Stimulated activated naive CD4-positive, alpha-beta T cell (primary cell): ENCODE results near the gene FBXO45.
"Not testable (repeated sequence)": the region's sequence is repeated elsewhere in the genome, so short reads cannot be mapped to it uniquely, and the experiment has no call there.

Experiments
- DNase-seq, 6 experiments: peaks; one replicate each; lab custom pipeline; 2025; lab: John Stamatoyannopoulos, UW

The FBXO45 gene

DNA sequence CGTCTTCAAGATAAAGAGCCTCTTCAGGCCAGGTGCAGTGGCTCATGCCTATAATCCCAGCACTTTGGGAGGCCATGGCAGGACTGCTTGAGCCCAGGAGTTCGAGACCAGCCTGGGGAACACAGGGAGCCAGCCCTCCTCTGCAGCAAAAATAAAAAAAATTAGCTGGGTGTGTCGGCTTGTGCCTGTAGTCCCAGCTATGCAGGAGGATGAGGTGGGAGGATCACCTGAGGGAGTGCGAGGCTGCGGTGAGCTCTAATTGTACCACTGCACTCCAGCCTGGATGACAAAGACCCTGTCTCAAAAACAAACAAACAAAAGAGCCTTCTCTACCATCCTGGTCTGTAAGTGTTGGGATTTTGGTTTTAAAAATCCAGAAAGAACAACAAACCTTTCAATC, 11.2 kb upstream of the FBXO45 start:
- no peak for DNase-seq

DNA sequence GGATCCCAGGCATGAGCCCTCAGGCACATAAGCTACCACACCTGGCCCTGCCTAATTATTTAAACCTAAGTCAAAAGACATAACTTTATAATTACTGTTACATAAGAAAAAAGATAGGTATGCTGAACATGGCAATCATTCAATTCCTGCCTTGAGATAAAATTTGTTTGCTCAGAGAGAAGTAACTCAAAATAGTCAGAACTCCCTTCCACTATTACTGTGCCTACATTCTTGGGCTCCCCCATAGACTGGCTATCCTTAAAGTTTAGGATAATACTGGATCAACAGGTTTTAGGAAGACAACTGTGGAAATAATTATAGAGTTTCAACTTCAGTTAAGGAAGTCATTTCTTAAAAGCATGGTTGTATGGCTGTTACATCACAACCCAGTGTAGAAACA, 10.0 kb upstream of the FBXO45 start:
- no peak for DNase-seq

DNA sequence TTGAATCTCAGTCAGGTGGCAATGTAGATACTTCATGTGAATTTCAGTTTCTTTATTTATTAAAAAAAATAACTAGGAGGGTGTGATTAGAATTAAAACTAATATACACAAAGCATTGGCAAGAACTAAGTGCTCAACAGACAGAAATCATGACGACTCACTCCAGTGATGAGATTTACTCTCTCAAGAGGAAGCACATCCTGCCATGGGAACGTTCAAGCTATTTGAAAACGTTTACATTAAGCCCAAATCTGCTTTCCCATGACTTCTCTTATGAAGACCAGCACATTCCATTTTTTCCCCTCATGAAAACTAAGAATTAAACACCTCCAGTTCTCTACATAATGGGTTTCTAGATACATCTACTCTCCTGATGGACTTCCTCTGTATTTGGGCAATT, 8.6 kb upstream of the FBXO45 start:
- DNase-seq: no peak

DNA sequence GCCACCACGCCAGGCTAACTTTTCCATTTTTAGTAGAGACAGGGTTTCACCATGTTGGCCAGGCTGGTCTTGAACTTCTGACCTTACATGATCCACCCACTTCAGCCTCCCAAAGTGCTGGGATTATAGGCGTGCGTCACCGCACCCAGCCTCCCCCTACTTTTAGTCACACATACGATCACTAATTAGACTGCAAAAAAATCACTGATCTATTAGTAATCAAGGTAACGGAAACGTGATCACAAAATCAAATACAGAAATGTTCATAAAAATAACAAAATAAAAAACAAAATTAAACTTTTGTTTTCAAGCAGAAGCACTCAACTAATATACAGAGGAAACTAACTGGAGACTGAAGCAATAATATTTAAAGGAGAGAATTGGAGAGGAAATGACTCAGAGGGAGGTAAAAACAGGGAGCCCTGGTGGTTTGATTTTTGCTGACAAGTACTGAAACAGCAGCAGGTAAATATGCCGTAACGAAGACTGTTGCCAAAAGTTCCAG, 4.7 kb upstream of the FBXO45 start:
- DNase-seq: no peak

DNA sequence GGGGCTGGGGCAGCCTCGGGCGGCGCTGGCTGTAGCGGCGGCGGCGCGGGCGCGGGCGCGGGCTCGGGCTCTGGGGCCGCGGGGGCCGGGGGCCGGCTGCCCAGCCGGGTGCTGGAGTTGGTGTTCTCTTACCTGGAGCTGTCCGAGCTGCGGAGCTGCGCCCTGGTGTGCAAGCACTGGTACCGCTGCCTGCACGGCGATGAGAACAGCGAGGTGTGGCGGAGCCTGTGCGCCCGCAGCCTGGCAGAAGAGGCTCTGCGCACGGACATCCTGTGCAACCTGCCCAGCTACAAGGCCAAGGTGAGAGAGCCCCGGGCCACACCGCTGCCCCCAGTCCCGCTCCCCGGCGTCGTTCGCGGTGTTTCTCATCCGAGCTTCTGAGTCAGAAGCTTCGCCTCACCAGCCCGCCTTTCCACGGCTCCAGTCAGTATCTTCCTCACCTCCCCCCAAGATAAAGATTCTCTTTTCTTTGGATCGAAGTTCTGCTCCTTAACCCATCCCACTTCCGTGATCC, 600 bp downstream of the FBXO45 start:
- peak; percentile 40 to 64 (median 58) for DNase-seq

DNA sequence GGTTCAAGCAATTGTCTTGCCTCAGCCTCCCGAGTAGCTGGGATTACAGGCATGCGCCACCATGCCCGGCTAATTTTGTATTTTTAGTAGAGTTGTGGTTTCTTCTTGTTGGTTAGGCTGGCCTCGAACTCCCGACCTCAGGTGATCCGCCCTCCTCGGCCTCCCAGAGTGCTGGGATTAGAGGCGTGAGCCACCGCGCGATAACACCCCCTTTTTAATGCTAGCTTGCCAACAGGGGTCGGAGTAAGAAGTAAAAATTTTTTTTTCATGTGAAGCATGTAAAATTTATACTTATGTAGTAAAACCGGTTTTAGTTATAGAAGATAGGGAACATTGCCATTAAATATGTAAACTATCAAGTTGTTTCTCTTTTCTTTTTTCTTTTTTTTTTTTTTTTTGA, 1.9 kb downstream of the FBXO45 start:
- DNase-seq: not testable (repeated sequence)

DNA sequence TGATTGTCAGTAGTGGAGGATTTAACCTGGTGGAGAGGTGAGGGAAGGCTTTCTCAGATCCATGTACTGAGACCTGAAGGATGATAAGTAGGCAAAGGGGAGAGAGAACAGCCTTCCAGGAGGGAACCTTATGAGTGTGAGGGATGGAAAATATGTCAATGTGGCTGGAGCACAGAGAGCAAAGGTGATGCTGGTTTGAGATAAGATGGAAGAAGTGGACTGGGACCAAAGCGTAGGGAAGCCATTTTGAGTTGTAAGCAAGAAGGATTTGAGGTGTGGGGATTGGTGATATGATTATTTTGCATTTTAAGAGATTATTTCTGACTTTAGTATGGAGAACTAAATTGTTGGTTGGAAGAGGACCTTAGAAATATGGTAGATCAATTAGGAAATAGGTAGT, 3.9 kb downstream of the FBXO45 start:
- DNase-seq: no peak

DNA sequence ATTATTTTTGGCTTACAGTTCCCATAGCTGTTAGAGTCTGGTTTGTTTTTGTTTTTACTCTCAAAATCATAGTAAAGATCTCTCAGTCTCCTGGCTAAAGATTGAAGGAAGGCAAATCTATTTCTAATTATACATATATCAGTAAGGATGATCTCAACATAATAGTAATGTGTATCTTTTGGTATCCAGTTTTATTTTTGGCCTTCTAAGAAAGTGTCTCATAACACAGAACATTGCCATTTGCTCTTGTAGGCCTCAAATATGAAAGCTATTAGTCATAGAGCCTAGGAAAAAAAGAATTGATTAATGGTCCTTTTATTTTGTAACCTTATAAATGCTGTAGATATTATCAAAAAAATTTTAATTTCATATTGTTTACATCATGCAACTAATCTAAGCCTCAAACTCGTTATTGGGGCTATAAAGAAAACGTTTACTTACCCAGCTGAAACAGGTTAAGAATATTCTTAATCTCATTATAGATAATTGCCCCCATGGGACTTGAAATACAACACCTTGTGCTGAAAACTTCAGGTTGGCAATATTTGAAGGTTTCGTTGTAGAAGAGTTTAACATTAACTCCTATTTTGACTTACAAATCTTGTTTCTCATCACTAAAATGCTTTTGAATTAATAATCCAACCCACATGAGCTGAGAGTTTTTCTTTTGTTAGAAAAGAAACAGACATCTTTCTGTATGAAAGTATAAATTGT, 16.7 kb downstream of the FBXO45 start:
- DNase-seq: no peak

DNA sequence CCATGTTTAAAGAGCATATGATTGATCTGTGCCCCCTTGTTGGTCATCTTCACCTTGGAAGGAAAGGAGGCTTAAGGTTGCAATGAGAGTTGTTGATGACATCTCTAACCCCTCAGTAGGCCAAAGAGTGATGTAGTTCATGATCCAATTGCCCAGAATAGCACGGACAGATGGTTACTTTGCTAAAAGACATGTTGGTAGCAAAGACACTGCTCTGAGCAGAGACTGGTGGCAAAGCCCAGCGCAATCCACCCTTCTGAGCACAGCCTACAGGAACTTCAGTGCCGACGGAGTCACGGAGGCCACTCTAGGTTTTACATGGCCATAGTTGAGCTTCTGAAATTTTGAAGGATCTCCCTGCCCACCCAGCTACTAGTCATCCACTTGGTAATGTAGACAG, 21.8 kb downstream of the FBXO45 start:
- DNase-seq: no peak

DNA sequence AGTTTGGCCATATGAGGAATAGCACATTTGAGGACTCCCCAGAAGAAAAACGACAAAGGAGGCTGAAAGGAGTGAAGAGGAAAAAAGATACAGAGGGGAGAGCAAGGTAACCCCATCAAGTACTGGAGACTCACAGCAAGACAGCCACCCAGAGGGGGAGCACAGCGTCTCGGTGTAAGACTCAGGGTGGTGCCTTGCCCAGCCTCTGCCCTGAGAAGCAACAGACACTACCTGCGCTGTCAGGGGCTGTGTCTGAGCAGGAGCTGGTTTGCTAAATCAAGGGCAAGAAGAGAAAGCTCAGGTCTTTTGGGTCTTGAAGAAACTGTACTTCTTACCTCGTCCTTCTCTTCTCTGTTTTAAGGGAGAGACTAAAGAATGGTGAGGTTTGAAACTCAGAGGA, 27.9 kb downstream of the FBXO45 start:
- DNase-seq: no peak

DNA sequence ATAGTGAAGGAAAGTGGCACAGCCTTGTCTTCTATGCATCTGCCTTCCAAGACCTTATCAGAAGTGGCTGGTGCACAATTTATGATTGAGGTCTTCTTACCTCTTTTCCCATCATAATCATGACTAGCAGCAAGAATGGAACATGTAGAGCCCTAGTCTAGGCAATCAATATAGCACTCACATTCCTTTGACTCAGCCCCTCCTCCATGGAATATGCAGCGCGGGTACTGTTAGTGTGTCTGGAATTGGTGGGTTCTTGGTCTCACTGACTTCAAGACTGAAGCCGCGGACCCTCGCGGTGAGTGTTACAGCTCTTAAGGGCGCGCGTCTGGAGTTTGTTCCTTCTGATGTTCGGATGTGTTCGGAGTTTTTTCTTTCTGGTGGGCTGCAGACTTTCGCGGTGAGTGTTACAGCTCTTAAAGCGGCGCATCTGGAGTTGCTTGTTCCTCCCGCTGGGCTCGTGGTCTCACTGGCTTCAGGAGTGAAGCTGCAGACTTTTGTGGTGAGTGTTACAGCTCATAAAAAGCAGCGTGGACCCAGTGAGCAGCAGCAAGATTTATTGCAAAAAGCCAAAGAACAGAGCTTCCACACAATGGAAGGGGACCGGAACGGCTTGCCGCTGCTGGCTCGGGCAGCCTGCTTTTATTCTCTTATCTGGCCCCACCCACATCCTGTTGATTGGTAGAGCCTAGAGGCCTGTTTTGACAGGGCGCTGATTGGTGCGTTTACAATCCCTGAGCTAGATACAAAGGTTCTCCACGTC, 29.7 kb downstream of the FBXO45 start:
- peak in 5 of 6 experiments; percentile 13 to 59 (median 34) for DNase-seq

DNA sequence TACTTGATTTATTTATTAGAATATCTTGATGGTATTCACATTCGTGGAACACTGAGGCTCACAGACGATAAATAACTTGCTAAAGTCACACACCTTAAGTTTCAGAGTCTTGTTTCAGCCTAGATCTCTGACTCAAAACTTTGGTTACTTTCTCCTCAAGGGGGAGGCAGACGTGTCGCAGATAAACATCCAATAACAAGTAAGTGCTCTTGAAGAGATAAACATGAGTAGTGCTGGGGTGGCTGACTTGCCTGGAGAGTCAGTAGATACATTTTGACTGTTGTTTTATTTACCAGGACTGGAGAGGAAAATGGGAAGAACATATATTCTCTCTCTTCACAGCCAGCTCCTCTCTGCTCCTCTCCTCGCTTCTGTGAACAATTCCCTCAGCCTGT, 31.3 kb downstream of the FBXO45 start:
- no peak for DNase-seq

DNA sequence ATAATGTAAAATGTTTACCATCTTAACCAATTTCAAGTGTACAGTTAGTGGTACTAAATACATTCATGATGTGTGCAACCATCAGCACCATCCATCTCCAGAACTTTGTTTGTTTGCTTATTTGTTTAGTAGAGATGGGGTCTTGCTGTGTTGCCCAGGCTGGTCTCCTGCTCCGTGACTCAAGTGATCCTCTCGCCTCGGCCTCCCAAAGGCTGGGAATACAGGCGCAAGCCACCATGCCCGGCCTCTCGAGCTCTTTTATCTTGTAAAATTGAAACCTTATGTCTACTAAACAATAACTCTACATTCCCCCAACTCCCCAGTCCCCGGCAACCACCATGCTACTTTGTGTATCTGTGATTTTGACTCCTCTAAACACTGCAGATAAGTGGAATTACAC, 31.9 kb downstream of the FBXO45 start:
- no peak for DNase-seq

DNA sequence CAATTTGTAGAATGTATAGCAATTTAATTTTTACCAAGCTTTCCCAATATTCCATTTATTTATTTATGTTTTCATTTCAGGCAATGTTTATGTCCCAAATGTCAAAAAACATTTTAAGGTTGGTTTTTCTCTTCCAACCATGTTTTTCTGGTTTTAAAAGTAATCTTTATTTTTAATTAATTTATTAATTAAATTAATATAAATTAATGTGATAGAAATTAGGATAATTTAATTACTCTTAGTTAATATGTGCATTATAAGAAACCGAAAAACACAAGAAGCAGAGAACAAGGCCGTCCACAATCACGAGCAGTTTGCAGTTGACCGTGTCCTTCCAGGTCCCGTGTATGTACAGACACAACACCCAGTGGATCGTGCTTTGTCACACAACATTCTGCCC, 34.2 kb downstream of the FBXO45 start:
- DNase-seq: no peak

DNA sequence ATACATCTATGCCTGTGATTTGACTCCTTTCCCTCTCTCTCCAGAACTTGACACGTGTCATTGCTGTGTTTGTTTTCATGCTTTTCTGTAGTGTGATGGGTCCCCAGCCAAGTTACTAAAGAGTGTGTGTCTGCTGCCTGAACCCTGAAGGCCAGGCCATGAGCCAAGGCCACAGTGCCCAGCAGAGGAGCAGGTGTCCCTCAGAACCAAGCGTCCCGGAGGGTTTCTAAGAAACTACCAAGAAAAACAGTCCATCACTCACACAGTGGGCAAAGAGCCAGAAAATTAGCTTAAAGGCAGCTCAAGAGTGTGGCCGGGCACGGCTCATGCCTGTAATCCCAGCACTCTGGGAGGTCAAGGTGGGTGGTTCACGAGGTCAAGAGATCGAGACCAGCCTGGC, 35.2 kb downstream of the FBXO45 start:
- DNase-seq: no peak

DNA sequence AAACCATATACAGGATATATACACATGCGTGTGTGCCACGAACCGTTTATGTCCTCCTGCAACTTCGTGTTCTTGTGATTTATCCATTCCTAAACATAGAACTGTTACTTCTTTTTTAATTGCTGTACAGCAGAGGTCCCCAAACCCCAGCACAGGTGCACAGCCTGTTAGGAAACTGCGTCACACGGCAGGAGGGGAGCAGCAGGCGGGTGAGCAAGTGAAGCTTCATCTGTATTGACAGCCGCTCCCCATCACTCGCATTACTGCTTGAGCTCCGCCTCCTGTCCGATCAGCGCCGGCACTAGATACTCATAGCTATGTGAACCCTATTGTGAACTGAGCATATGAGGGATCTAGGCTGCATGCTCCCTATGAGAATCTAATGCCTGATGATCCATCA, 36.1 kb downstream of the FBXO45 start:
- peak; percentile 53 to 81 (median 75) for DNase-seq

DNA sequence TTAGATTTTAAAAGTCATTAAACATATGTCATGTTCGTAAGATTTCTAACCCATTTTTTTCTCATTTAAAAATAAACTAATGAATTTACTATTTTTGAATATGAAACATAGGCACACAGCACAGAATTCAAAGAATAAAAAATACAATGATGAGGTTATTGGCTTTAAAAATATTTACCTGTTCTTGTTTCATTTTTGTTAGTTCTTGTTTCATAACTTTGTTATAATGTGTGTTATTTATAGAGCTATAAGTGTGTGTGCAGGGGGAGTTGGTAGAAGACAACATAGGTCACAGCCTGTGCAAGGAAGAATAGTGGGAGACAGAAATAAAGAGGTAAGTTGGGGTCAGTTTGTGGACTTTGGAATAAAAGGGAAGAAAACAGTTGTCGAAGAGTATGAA, 40.2 kb downstream of the FBXO45 start:
- no peak for DNase-seq

DNA sequence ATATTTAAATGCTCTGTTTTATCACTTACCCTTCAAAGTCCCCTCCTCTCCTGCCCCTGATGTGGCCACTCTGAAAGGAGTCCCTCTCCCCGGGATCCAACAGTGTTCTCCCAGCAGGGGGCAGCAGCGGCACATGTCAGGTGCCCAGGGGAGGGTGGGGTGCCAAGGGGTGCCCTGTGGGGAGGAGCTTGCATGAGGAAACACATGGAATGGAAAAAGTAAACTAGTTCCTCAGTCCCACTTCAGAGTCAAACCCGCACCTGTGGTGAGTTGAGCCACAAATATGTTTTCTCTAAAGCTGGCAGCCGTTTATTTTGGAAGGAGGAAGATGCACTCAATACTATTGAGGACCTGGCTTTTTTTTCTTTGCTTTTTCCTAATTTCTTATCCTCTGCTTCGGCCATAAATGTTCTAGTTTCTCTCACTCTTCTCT, 40.9 kb downstream of the FBXO45 start:
- peak; percentile 78 to 92 (median 90) for DNase-seq

DNA sequence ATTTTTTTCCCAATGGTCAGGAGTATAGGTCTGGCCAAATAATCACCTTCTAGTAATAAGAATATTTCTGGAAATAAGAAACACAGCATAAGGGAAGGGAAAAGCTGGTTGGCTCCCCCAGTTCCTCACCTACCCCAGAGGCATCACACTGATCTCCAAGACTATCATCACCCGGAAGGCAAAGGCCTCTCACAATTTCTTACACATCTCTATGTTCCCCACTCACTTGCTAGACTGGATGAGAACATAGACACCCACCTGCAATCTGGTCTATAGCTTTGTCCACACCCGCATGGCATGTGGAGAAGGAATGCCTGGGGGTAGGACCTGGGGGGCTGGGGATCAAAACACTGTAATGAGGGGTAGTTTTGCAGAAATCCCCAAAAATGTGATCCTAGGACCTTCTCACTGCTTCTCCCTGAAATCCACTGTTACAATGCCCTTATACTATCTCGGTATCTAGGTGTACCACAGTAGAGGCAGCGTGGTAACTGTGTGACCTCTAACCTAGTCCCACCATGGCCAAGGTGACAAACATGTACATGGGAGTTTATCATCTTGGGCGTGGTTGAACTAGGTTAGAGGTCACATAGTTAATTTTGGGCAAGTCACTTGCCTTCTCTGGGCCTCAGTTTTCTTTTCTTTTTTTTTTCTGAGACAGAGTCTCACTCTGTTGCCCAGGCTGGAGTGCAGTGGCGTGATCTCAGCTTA, 41.5 kb downstream of the FBXO45 start:
- no peak for DNase-seq

DNA sequence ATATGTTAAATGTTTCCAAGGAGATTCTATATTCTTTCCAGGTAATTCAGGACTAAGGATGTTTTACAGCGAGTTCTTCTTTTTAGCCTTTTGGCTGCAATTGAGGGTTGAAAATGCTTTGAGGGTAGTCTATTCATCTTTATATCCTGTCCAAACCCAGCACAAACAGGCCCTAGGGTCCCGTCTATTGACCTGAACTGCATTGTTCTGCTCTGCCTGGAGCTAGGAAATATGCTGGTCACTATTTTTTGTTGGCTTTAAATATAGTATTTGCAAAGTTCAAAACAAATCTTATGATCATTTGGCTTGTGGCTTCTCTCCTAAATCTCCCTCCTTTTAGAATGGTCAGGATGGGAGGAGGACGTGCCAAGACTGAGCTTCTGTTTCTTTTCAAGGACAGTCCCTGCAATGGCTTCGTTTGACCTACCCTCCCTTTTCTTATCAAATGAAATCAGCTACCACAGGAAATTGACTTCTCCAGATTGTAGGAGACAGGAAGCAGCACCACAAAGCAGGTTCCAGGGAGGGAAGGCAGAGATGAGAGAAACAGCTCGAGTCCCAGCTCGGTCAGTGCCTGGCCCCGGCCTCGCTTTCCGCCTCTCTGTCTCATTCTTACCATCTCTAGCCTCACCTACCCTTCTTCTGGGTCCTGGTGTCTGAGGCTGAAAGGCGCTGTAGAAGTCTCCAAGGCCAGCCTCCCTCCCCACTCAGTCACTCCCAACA, 43.5 kb downstream of the FBXO45 start:
- peak in 2 of 6 experiments; percentile 7 to 21 for DNase-seq

DNA sequence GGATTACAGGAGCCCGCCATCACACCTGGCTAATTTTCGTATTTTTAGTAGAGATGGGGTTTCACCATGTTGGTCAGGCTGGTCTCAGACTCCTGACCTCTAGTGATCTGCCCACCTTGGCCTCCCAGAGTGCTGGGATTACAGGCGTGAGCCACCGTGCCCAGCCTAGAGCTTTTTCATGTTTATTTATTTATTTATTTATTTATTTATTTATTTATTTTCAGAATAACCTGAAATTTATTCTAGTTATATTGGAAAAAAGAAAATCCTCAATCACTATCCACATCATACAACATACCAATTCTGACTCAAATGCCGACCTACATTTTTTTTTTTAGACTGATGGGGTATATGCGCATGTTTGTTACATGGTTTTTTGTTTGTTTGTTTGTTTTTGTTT, 46.8 kb downstream of the FBXO45 start:
- DNase-seq: not testable (repeated sequence)

DNA sequence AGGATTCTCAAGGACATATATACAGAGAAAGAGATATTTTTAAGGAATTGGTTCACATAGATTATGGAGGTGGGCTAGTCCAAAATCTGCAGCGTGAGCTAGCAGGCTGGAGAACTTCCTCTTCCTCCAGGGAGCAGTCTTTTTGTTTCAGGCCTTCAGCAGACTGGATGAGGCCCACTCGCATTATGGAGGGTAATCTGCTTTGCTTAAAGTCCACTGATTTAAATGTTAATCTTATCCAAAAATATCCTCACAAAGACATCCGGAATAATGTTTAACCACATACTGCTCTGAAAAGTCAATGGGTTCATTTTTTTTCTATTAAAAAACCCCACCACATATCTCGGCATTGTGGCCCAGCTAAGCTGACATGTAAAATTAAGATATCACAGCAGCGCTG, 48.8 kb downstream of the FBXO45 start:
- DNase-seq: no peak
